ENCODE results near the gene SPOPL. TPM values are rescaled to one million over a fixed set of nuclear protein-coding genes. Genes with fewer than 3 reads are reported as not detected.
"Not testable (repeated sequence)": the region's sequence is repeated elsewhere in the genome, so short reads cannot be mapped to it uniquely, and the experiment has no call there.

SPOPL gene
- polyA plus RNA-seq, 1 donor, result 13.2 TPM

GRCh38 chr2:138523018-138523672 lies 21.6 kb downstream of the SPOPL start:
- not testable (repeated sequence) for DNase-seq (ENCODE audit: low read depth)

DNA sequence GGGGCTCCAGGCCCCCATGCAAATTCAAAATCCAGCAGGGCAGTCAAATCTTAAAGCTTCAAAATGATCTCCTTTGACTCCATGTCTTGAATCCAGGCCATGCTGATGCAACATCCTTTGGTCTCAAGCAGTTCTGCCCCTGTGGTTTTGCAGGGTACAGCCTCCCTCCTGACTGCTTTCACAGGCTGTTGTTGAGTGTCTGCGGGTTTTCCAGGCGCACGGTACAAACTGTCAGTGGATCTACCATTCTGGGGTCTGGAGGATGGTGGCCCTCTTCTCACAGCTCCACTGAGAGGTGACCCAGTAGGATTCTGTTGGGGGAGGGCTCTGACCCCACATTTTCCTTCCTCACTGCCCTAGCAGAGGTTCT lies 22.1 kb downstream of the SPOPL start:
- DNase-seq (ENCODE audit: low read depth), result not testable (repeated sequence)

- not testable (repeated sequence) for DNase-seq (ENCODE audit: low read depth)
These were observed 22.8 kb downstream of the SPOPL start for GRCh38 chr2:138524353-138524752.

- peak; percentile 5 for DNase-seq (ENCODE audit: low read depth)
These were observed 30.3 kb downstream of the SPOPL start for GRCh38 chr2:138531913-138532312.

DNA sequence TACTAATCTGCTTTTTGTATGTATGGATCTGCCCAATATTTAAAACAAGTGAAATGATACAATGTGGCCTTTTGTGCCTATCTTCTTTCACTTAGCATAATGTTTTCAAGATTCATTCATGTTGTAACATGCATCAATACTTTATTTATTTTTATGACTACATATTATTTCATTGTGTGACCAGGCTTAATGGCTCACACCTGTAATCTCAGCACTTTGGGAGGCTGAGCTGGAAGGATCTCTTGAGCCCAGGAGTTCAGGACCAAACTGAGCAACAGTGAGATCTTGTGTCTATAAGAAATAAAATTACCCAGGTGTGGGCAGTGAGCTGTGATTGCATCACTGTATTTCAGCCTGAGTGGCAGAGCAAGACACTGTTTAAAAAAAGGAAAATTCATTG lies 33.2 kb downstream of the SPOPL start:
- no peak for DNase-seq (ENCODE audit: low read depth)

- no peak for DNase-seq (ENCODE audit: low read depth)
These were observed 34.7 kb downstream of the SPOPL start for GRCh38 chr2:138536302-138536701.

- no peak for DNase-seq (ENCODE audit: low read depth)
These were observed 35.2 kb downstream of the SPOPL start for GRCh38 chr2:138536740-138537139.

- DNase-seq (ENCODE audit: low read depth), result no peak
These were observed 35.8 kb downstream of the SPOPL start for GRCh38 chr2:138537170-138537915.

DNA sequence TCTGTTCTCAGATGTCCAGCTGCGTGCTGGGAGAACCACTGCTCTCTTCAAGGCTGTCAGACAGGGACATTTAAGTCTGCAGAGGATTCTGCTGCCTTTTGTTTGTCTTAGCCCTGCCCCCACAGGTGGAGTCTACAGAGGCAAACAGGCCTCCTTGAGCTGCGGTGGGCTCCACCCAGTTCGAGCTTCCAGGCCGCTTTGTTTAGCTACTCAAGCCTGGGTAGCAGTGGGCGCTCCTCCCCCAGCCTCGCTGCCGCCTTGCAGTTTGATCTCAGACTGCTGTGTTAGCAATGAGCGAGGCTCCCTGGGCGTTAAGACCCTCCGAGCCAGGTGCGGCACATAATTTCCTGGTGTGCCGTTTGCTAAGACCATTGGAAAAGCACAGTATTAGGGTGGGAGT lies 42.6 kb downstream of the SPOPL start:
- DNase-seq (ENCODE audit: low read depth), result not testable (repeated sequence)

GRCh38 chr2:138548796-138549195 lies 47.2 kb downstream of the SPOPL start:
- no peak for DNase-seq (ENCODE audit: low read depth)

DNA sequence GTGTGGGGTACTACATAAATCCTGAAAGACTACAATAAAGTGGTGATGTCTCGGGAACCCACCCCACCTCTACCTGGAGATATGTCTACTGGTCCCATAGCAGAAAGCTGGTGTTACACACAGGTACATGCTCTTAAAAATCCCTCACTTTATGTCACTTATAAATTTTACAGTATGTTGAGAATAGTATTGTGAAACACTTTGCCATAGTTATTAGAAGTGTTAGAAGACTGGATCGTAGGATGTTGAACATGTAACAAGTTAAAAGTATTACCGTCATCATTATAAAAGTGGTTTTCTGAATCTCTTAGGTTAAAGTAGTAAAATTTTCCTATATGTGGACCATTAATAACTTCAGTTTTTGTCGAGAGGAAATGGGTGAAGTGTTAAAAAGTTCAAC lies 48.6 kb downstream of the SPOPL start:
- no peak for DNase-seq (ENCODE audit: low read depth)

DNA sequence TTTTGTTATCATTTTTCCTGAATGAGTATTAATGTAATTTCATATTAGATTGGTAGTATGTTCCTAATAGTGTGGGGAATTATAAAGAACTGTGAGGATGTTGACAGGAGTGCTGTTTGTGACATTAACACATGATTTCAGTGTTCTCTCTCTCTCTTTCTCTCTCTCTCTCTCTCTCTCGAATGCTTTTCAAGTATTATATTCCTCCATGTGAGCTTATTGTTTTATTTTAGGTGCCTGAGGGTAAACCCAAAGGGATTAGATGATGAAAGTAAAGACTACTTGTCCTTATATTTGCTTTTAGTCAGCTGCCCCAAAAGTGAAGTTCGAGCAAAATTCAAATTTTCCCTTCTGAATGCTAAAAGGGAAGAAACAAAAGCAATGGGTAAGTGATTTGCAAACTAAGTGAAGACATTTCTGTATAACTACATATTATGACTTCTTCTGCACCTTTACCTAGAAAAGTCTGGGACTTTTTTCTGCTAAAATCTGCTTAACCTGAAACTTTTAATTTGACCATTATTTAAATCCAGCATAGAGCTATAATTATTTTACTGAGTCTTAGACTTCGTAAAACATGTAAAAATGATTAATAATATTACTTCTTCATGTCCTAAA lies 49.2 kb downstream of the SPOPL start:
- DNase-seq (ENCODE audit: low read depth), result no peak

- no peak for DNase-seq (ENCODE audit: low read depth)
These were observed 52.6 kb downstream of the SPOPL start for GRCh38 chr2:138554123-138554522.

GRCh38 chr2:138559641-138560040 lies 58.1 kb downstream of the SPOPL start:
- DNase-seq (ENCODE audit: low read depth), result no peak

GRCh38 chr2:138564586-138565229 lies 63.1 kb downstream of the SPOPL start:
- DNase-seq (ENCODE audit: low read depth), result no peak

DNA sequence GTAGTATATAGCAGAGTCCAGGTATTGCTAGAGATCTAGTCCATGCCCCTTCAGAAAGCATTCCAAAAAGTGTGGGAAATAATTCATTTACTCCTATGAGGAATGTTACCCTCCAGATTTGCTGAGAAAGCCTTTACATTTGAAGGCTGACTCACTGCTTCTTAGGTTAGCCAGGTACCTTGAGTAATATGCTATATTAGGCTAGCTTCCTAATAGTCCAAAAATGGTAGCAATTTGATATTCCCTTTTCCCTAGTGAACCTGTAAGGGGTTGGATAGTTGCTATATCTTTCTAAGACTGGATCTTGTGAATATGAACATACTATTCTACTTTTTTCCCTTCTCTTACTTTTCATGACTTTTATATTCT lies 63.6 kb downstream of the SPOPL start:
- no peak for DNase-seq (ENCODE audit: low read depth)

- no peak for DNase-seq (ENCODE audit: low read depth)
These were observed 70.7 kb downstream of the SPOPL start for GRCh38 chr2:138572318-138572717.

- no peak for DNase-seq (ENCODE audit: low read depth)
These were observed 75.5 kb downstream of the SPOPL start for GRCh38 chr2:138577066-138577465.

GRCh38 chr2:138579556-138579955 lies 78.0 kb downstream of the SPOPL start:
- no peak for DNase-seq (ENCODE audit: low read depth)

DNA sequence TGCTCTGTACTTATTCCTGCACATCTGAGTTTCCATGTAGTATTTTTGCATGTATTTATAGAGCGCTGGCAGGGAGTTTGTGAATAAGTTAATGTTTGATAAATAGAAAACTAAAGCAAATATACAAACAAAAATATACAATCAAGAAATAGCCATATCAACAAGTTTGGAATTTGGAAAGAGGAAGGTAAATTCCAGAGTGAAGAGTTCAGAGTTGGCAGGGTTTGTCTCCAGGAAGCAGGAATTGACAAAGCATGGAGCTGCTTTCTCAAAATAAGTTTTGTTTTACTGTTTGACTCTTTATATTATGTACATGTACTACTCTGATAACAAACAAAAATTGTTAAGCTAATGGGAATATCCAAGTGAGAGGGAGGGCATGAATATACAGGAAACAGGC lies 80.3 kb downstream of the SPOPL start:
- no peak for DNase-seq (ENCODE audit: low read depth)

DNA sequence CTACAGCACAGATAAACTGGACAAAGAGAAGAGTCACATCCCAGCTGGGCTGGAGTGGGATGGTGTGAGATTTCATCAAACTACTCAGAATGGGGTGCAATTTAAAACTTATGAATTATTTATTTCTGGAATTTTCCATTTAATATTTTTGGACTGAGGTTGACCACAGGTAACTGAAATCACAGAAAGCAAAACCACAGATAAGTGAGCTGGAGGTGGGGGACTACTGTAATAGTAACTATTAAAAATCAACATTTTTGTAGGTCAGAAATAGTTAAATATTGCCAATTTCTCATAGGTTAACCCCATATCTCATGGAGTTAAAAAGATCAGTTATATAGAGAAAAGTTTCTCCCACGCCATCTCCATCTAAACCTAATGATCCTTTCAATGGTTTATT lies 88.1 kb downstream of the SPOPL start:
- no peak for DNase-seq (ENCODE audit: low read depth)

- DNase-seq (ENCODE audit: low read depth), result no peak
These were observed 94.8 kb downstream of the SPOPL start for GRCh38 chr2:138596403-138596802.

Measured in forelimb muscle (tissue), 1 donor.